Measurements from ENCODE around the gene SLC30A2.

DNA sequence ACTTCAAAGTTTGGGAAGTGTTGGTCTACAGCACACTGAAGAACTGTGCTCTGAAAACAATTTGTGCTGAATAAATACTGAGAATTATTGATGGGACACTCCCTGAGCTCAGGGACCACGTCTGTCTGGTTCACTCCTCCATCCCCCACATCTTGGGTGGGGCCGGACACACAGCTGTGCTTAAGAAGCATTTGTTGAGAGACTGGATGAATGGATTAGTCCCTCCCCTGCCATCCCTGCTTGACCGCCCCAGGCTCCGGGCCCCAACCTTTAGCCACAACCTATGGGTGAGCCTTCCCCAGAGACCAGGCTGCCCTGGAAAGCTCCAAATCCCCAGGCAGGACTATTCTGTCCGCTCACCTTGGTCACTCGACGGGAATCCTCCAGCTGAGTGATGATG lies 14.0 kb upstream of the SLC30A2 start:
- TF ChIP-seq CTCF (IDR thresholded peaks at IDR 0.05), result no peak
- no peak for TF ChIP-seq POLR2A (IDR thresholded peaks at IDR 0.05)
